HG02973 (cell line): ENCODE results near the gene VSIG8.

Source experiments
- ATAC-seq: cut with Tn5 transposase; IDR thresholded peaks from one replicate; pipeline ENCODE4 v1.9.1; 2021; ENCODE audit warnings: moderate library complexity; ENCODE audit not compliant: unreplicated experiment

VSIG8 gene

GRCh38 chr1:159859767-159860322, 2.6 kb downstream of the VSIG8 start:
- ATAC-seq: no peak

DNA sequence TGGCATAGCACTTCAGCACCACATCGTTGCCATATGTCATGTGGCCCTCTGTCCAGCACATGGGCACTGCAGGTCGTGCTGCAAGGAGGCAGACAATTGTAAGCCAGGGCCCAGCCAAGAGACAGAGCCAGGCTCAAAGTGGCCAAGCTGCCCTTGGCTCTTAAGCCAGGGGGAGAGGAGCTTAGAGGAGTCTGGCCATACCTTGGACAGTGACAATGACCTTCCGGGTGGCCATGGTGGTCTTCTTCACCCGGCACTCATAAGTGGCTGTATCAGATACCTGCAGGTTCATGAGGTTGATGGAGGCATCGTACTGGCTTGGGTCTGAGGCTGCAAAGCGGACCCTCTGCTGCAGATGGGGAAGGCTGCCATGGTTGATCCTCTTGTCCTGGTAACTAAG, 4.6 kb downstream of the VSIG8 start:
- ATAC-seq: no peak

DNA sequence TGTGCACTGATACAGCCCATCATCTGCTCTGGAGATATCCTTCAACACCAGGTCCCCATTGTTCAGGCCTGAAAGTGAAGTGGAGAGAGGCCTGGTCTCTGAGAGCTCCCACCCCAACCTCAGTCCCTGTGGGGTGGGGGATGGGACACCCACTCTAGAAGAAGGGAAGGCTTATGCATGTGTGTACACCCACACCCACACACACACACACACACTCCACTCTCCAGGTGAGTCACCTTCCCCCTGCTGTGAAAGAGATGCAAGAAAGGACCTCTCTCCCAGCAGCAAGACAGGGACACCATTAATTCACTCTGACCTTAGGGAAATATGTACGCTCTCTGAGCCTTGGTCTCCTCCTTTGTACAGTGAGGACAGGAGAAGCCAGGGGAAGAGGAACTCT, 5.9 kb downstream of the VSIG8 start:
- ATAC-seq: no peak

DNA sequence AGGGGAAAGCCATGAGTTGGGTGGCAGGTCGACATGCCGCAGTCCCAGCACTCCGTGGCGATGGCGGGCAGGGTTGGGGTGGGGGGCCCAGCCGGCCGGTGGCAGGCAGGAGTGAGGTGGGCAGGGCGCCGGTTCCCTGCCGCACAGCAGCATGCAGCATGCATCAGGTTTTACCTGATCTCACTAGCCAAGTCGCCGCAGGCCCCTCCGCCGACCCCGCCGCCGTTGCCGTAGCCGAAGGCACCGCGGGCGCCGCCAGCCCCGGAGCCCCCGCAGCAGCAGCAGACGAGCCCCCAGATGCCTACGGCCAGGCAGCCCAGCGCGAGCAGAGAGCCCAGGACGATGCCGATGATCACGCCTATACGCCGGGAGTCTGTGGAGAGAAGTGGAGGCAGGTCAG, 6.7 kb downstream of the VSIG8 start:
- no peak for ATAC-seq

DNA sequence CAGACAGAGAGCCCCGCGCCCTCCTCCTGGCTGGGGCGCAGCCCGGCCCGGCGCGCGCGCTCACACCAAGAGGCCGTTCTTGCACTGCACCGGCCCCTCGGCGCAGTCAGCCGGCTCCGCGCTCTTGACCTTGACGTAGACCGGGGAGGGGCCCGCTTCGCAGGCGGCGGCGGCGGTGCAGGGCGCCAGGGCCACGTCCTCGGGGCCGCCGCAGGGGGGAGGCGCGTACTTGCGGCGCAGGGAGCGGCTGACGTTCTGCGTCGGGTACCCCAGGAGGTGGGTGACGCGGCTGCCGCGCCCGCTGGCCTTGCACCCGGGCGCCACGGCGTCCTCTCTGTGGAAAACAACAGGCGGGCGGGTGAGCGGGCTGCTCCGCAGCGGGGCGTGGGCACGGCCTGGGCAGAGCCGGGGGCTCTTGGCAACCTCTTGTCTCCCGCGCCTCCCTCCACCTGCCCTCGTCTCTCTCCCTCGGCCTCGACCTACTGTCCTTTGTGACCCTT, 7.7 kb downstream of the VSIG8 start:
- ATAC-seq: peak; percentile 95

DNA sequence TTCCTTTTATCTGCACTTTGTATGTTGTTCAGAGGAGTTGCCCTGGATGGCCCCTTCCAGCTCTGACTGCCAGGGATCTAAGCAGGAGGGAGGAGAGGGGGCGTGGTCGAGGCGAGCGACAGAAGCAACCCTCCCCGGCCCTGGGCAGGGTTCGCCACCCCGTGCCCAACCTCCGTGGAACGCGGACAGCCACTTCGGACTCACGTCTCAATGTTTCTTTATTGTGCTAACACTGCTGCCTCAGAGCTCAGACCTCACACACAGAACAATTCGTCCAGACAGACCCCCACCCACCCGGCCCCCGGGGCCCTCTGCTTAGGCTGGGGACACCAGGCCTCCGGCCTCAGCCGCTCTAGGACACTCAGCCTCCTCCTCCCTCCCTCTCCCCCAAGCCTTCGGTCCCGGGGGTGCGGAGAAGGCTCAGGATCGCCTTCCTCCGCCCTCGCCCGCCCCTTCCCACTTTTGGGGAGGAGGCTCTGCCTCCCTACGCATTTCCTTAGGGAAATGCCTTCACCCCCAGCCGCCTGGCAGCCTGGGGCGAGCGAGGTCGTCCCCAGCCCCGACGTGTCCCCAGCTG, 8.3 kb downstream of the VSIG8 start:
- ATAC-seq: no peak

DNA sequence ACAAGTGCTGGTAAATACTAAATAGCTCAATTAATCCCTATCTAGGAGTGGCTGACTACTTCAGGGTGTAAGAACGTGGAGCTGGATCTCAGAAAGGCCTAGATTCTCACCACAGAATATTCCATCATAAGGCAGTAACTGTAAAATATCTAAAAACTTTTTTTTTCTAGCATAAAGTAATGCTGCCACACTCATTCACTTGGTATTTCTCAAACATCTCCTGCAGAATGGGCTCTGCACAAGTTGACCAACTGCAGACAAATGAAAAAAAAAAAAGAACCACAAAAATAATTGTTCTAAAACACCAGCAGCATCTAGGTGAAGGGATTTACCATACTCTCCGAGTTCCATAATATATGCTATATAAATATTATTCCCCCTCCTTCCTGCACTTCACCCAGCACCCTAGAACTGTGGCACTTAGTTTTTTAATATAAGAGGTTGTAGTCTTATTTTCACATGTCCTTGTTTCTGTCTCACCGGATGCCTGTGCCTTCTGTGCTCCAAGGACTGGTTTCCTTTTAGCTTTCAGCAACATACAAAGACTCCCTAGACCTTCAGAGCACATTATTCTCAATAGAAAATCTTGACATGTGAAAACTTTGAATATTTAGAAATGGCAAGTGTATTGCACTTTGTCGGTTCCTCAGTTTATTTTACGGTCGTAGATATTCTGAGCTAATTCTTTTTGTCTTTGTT, 8.9 kb downstream of the VSIG8 start:
- ATAC-seq: no peak

- no peak for ATAC-seq
Observed at GRCh38 chr1:159851407-159851806, 11.1 kb downstream of the VSIG8 start.

DNA sequence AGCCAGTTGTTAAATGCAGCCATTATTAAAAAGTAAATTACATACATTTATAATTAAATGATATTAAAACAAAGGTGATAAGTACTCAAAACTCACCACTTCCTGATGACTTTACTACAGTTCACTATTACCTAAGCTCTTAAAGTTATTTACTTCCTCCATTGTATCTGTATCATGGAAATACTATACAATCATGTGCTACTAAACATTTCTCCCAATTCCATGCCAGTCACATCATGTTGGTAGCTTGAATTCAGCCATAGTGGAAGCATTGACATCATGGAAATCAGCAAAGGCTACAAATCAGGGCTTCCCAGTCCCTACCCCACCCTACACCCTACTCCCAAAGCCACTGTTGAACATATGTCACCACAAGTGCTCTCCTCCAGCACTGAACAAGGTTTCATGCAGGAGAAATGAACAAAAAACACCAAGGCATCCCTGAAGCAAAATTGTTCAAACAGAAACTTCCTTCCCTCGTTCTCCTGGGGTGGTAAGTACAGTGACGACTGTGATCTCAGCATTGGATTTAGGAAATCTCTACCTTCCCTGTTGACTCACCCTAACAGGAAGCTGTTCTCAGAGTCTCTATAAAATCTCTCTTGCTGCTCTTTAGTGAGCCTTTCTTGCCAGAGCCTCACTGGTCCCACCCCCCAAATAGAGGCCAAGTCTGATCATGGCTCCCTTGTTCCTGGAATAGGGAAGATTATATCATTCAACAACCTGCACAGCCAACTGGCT, 12.7 kb downstream of the VSIG8 start:
- no peak for ATAC-seq

DNA sequence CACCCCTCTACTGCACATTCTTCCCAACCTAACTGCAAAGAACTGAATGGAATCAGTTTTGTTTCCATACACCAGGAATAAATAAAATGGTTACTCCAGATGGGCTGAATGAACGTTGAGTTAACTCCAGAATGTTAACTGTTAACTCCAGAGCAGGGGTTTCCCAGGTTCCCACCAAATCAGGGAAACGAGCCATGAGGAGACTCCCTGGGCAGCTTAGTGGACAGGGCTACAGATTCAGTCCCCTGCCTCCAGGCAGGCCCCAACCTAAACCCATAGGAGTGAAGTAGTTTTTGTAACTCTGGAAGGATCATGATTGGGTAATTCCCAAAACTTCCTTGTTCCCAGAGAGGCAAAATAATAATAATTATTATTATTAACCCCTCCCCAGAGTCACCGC, 14.1 kb downstream of the VSIG8 start:
- no peak for ATAC-seq

DNA sequence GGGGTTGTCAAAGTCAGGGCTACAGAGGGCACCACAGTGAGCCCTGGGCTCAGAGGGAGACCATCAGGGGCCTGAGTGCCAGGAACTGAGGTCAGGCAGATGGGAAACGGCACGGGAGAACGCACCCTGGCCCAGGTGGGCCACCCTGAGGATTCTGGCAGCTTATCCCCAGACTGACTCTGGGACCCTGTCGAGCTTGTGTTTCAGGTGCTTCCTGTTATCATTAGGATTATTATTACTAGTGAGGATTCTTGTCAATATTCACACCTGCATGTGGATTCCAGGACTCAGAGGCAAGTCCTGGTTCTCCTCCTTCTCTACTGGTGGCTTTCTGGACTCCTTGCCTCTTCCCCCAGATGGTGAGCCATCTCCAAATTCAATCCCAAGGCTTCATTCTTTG, 15.2 kb downstream of the VSIG8 start:
- ATAC-seq: no peak

GRCh38 chr1:159845751-159846629, 16.5 kb downstream of the VSIG8 start:
- ATAC-seq: no peak

DNA sequence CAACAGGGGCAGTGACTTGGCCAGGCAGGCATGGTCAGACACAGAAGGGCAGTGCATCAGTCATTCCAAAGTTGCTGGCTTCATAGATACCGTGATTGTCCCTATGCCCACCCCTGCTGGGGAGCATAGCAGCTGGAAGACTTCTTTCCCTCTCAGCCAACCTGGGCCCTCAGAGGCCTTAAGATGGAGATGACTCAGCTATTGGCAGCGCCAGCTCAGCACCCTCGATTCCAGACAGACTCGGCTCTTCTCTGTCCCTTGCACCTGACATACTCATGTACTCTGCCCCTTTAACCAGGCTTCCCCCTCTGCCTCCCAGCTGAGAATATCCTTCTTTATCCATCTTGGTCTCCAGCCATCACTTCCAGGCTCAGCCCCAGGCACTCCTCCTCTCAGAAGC, 19.0 kb downstream of the VSIG8 start:
- ATAC-seq: no peak

- no peak for ATAC-seq
Observed at GRCh38 chr1:159841749-159842148, 20.7 kb downstream of the VSIG8 start.

- ATAC-seq: peak; percentile 82
Observed at GRCh38 chr1:159839116-159839849, 23.2 kb downstream of the VSIG8 start.

GRCh38 chr1:159838715-159839114, 23.7 kb downstream of the VSIG8 start:
- ATAC-seq: peak; percentile 67

- no peak for ATAC-seq
Observed at GRCh38 chr1:159835862-159836525, 26.5 kb downstream of the VSIG8 start.

- no peak for ATAC-seq
Observed at GRCh38 chr1:159835356-159835755, 27.1 kb downstream of the VSIG8 start.

- ATAC-seq: no peak
Observed at GRCh38 chr1:159832309-159832708, 30.1 kb downstream of the VSIG8 start.
